ENCODE data around the gene STK32B. TPM values are rescaled to one million over a fixed set of nuclear protein-coding genes. Genes with fewer than 3 reads are reported as not detected.

Gene STK32B
- total RNA-seq, 8 experiments from 2014 or later, result 1.8 to 25.1 (median 4.7) TPM

DNA sequence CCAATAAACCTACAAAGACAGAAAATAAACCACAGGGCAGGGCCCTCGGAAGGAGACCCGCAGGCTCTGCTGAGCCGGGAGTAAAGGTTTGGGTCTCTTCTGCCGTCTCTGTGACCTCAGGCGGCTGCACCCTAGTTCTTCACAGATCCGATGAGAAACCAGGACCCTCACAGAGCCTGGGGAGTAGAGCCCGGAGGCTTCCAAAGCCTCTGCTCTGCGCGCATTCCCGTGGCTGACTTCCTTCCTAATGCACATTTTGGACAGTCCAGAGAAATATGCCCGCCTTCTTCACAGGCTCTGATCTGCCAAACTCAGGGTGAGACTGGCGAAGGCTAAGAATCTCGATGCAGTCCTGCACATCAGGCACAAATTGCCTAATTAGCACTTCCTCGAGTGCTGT lies 411.6 kb downstream of the STK32B start:
- Histone ChIP-seq H3K27ac (no peak overlapping the region), H3K4me1 (replicated peaks in 1 of 2) (no peaks in the 10 kb centered on the region), H3K4me3 (no peak overlapping the region)
- in situ Hi-C loops (cut with MboI; ENCODE audit: low pct_unique_long_range_greater_than_20kb in 2 of 9, low sequenced_read_pairs in 9 of 9, unreplicated experiment in 9 of 9), result no loop called here
- WGBS, 10 experiments, result 33 to 100% (median 83%) methylated on average over 1 to 5 of the region's 14 CpGs; no CpG with 5 or more reads in 3 of the 10 experiments
- ATAC-seq (replicated peaks in 6 of 8), result no peak

- ATAC-seq (replicated peaks in 6 of 8), result no peak
- in situ Hi-C loops (cut with MboI; ENCODE audit: low pct_unique_long_range_greater_than_20kb in 2 of 9, low sequenced_read_pairs in 9 of 9, unreplicated experiment in 9 of 9), result no loop called here
- no peaks in the 10 kb centered on the region for H3K4me1 ChIP-seq (replicated peaks in 1 of 2)
- no peak overlapping the region for H3K27ac ChIP-seq
- no peak overlapping the region for H3K4me3 ChIP-seq
- 60 to 100% (median 90%) methylated on average over 1 of the region's 1 CpG; no CpG with 5 or more reads in 6 of the 10 experiments for WGBS, 10 experiments
Measured at GRCh38 chr4:5463361-5463760, 412.1 kb downstream of the STK32B start.

DNA sequence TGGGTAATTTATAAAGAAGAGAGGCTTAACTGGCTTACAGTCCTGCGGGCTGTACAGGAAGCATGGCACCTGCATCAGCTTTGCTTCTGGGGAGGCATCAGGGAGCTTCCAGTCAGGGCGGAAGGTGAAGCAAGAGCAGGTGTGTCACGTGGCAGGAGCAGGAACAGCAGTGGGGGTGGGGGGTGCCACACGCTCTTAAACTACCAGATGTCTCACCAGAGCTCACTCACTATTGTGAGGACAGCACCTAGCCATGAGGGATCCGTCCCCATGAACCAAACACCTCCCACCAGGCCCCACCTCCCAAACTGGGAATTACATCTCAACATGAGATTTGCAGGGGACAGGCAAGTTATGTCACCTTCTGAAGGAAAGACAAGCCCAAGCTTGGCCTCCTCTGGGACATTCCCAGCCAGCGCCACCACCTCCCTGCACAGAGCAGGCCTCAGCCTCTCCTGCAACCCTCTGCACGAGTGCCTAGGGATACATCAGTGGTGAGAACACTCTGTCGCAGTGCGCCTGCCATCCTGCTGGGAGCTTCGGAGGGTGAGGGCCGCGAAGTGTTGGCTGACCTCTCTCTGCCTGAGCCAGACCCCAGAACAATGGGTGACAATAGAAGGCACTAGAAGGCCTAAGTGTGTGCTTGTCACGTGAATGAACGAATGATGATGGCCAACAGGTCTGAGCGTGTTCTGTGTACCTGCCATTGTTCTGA lies 412.8 kb downstream of the STK32B start:
- 55 to 93% (median 85%) methylated on average over 1 to 6 of the region's 15 CpGs; no CpG with 5 or more reads in 2 of the 10 experiments for WGBS, 10 experiments
- in situ Hi-C loops (cut with MboI; ENCODE audit: low pct_unique_long_range_greater_than_20kb in 2 of 9, low sequenced_read_pairs in 9 of 9, unreplicated experiment in 9 of 9), result no loop called here
- no peak overlapping the region for H3K4me3 ChIP-seq
- H3K4me1 ChIP-seq (replicated peaks in 1 of 2), result no peaks in the 10 kb centered on the region
- ATAC-seq (replicated peaks in 6 of 8), result no peak
- no peak overlapping the region for H3K27ac ChIP-seq

- H3K4me1 ChIP-seq (replicated peaks in 1 of 2), result no peaks in the 10 kb centered on the region
- in situ Hi-C loops (cut with MboI; ENCODE audit: low pct_unique_long_range_greater_than_20kb in 2 of 9, low sequenced_read_pairs in 9 of 9, unreplicated experiment in 9 of 9), result no loop called here
- H3K4me3 ChIP-seq, result no peak overlapping the region
- H3K27ac ChIP-seq, result no peak overlapping the region
- ATAC-seq (replicated peaks in 6 of 8), result no peak
- WGBS, 10 experiments, result 60 to 100% (median 90%) methylated on average over 1 to 4 of the region's 4 CpGs; no CpG with 5 or more reads in 5 of the 10 experiments
Measured at GRCh38 chr4:5465529-5465928, 414.2 kb downstream of the STK32B start.

DNA sequence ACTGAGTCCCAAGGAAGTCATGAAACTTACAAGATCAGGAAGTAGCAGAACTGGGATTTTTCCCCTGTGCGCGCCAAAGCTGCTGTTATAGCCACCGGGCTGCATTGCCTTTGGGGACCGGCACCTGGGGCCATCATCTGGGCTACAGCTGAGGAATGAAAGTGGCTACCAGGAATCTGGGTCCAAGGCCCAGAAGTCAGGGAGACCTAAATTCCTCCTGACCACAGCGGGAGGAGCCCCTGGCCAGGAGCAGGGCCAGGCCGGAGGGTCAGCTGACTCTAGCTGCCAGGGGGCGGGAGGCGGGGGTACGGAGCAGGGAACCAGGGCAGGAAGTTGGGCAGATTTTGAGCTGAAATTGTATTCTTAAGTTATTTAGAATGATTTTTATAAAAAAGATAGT lies 414.7 kb downstream of the STK32B start:
- H3K4me1 ChIP-seq (replicated peaks in 1 of 2), result no peaks in the 10 kb centered on the region
- in situ Hi-C loops (cut with MboI; ENCODE audit: low pct_unique_long_range_greater_than_20kb in 2 of 9, low sequenced_read_pairs in 9 of 9, unreplicated experiment in 9 of 9), result no loop called here
- H3K4me3 ChIP-seq, result no peak overlapping the region
- WGBS, 10 experiments, result 65 to 100% (median 80%) methylated on average over 1 to 4 of the region's 9 CpGs; no CpG with 5 or more reads in 5 of the 10 experiments
- ATAC-seq (replicated peaks in 6 of 8), result no peak
- no peak overlapping the region for H3K27ac ChIP-seq

DNA sequence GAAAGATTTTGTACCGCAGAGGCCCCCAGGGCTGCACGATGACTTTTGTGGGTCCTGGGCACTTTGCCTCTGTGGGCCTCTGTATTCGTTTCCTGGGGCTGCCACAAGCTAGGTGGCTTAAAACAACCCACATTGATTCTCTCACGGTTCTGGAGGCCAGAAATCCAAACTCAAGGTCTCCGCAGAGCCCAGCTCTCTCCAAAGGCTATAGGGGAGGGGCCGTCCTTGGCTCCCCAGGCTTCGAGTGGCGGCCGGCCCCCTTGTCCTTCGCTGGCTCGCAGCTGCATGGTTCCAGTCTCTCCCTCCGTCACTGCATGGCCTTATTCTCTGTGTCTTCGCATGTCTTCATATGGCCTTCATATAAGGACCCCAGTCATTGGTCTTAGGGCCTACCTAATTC lies 415.8 kb downstream of the STK32B start:
- WGBS, 10 experiments, result 30 to 95% (median 74%) methylated on average over 1 to 13 of the region's 13 CpGs; no CpG with 5 or more reads in 1 of the 10 experiments
- in situ Hi-C loops (cut with MboI; ENCODE audit: low pct_unique_long_range_greater_than_20kb in 2 of 9, low sequenced_read_pairs in 9 of 9, unreplicated experiment in 9 of 9), result no loop called here
- no peak for ATAC-seq (replicated peaks in 6 of 8)
- Histone ChIP-seq H3K27ac (no peak overlapping the region), H3K4me3 (no peak overlapping the region), H3K4me1 (replicated peaks in 1 of 2) (no peaks in the 10 kb centered on the region)

DNA sequence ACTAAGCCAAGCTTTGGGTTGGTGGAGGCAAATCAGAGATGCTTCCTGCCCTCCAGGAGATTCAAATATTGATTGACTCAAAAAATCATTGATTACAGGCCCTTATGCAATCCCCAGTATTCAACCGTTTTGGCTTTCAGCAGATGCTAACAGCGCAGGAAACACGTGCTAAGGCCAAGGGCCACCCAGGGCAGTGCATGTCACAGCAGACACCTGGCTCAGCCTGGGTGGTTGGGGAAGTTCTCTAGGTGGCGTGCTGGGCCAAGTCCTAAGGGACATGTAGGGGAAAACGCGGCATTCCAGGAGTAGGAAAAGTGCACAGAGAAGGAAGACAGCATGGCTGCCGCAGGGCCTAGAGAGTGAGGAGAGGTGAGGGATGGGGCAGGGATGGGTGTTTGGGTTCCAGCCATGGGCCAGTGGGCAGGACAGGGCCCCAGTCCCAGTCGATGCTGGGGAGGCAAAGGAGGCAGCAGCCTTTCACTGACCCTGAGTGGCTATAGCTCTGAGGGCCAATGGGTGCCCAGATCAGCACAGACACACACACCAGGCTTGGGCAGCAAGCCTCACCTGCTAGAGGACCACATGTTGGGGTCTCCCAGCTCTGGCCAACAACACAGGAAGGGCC lies 418.0 kb downstream of the STK32B start:
- H3K27ac ChIP-seq, result no peak overlapping the region
- H3K4me3 ChIP-seq, result no peak overlapping the region
- 17 to 100% (median 84%) methylated on average over 1 to 5 of the region's 8 CpGs; no CpG with 5 or more reads in 3 of the 10 experiments for WGBS, 10 experiments
- H3K4me1 ChIP-seq (replicated peaks in 1 of 2), result no peaks in the 10 kb centered on the region
- ATAC-seq (replicated peaks in 6 of 8), result no peak
- in situ Hi-C loops (cut with MboI; ENCODE audit: low pct_unique_long_range_greater_than_20kb in 2 of 9, low sequenced_read_pairs in 9 of 9, unreplicated experiment in 9 of 9), result no loop called here

GRCh38 chr4:5469861-5470260 lies 418.6 kb downstream of the STK32B start:
- H3K27ac ChIP-seq, result no peak overlapping the region
- in situ Hi-C loops (cut with MboI; ENCODE audit: low pct_unique_long_range_greater_than_20kb in 2 of 9, low sequenced_read_pairs in 9 of 9, unreplicated experiment in 9 of 9), result no loop called here
- H3K4me1 ChIP-seq (replicated peaks in 1 of 2), result no peaks in the 10 kb centered on the region
- no peak overlapping the region for H3K4me3 ChIP-seq
- ATAC-seq (replicated peaks in 6 of 8), result no peak
- 70 to 100% (median 84%) methylated on average over 1 to 5 of the region's 5 CpGs; no CpG with 5 or more reads in 2 of the 10 experiments for WGBS, 10 experiments

DNA sequence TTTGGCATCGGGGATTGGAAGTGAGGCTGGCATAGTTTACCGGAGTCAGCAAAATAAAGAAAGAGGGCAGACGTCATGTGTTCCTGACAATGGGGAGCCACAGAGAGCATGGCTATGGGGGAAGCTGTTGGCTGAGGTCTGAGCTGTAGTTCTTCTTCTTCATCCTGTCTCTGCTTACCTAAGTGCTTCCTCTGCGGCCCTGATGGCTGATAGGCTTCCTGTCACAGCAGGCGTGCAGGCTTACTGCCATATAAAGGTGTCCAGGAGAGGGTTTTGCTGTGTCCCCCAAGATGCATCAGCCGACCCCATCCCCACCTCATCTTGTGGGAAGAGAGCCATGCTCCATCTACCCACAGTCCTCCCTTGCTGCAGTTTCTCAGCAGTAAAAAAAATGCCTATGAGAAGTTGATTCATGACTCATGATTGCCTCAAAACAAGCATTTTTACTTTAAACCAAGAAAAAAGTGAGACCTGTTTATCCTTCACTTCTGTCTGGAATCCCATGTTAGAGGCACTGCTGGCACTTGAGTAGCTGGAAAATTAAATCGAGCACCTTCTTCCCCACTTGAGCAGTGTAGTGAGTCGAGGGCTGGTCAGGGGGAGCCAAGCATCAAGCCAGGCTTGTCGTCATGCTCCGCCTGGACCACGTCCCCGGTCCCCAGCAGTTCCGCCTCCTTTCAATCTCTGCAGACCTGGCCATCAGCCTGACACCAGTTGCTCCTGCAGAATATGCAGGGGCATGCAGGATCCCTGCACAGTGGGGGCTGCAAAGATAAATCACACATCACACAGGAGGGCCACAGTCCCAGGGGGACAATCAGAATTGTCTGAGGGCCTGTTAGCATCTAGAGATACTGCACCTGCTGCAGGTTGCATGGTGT lies 419.3 kb downstream of the STK32B start:
- Histone ChIP-seq H3K4me1 (replicated peaks in 1 of 2) (no peaks in the 10 kb centered on the region), H3K27ac (no peak overlapping the region), H3K4me3 (no peak overlapping the region)
- 64 to 100% (median 80%) methylated on average over 1 to 9 of the region's 13 CpGs; no CpG with 5 or more reads in 2 of the 10 experiments for WGBS, 10 experiments
- in situ Hi-C loops (cut with MboI; ENCODE audit: low pct_unique_long_range_greater_than_20kb in 2 of 9, low sequenced_read_pairs in 9 of 9, unreplicated experiment in 9 of 9), result no loop called here
- ATAC-seq (replicated peaks in 6 of 8), result peak in 2 of 8 experiments; percentile 44 to 65

GRCh38 chr4:5471206-5471605 lies 419.9 kb downstream of the STK32B start:
- Histone ChIP-seq H3K4me1 (replicated peaks in 1 of 2) (no peaks in the 10 kb centered on the region), H3K27ac (no peak overlapping the region), H3K4me3 (no peak overlapping the region)
- 40 to 100% (median 100%) methylated on average over 1 to 2 of the region's 7 CpGs; no CpG with 5 or more reads in 5 of the 10 experiments for WGBS, 10 experiments
- in situ Hi-C loops (cut with MboI; ENCODE audit: low pct_unique_long_range_greater_than_20kb in 2 of 9, low sequenced_read_pairs in 9 of 9, unreplicated experiment in 9 of 9), result no loop called here
- ATAC-seq (replicated peaks in 6 of 8), result no peak

DNA sequence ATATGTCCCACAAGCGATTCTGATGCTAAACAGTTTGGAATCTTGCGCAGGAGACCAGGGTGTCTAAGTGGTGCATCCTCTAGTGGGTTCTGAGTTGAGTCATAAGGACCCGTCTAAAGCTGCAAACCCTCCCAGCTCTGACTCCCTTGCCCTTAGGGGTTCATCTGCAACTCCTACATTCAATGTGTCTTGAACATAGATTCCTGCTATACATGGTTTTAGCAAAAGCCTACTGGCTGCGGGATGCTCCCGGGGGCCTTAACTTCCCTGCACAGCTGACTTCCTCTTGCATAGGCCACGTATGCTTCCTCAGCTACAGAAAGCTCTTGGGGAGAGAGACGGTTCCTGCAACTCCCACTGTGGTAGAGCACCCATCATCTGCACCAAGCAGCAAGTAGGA lies 420.4 kb downstream of the STK32B start:
- ATAC-seq (replicated peaks in 6 of 8), result peak in 1 of 8 experiments; percentile 34
- Histone ChIP-seq H3K4me1 (replicated peaks in 1 of 2) (no peaks in the 10 kb centered on the region), H3K27ac (no peak overlapping the region), H3K4me3 (no peak overlapping the region)
- WGBS, 10 experiments, result 80 to 100% (median 93%) methylated on average over 1 to 4 of the region's 7 CpGs; no CpG with 5 or more reads in 4 of the 10 experiments
- in situ Hi-C loops (cut with MboI; ENCODE audit: low pct_unique_long_range_greater_than_20kb in 2 of 9, low sequenced_read_pairs in 9 of 9, unreplicated experiment in 9 of 9), result no loop called here

GRCh38 chr4:5472160-5472591 lies 420.9 kb downstream of the STK32B start:
- in situ Hi-C loops (cut with MboI; ENCODE audit: low pct_unique_long_range_greater_than_20kb in 2 of 9, low sequenced_read_pairs in 9 of 9, unreplicated experiment in 9 of 9), result no loop called here
- H3K27ac ChIP-seq, result no peak overlapping the region
- 50 to 100% (median 88%) methylated on average over 2 to 4 of the region's 6 CpGs; no CpG with 5 or more reads in 3 of the 10 experiments for WGBS, 10 experiments
- no peak overlapping the region for H3K4me3 ChIP-seq
- ATAC-seq (replicated peaks in 6 of 8), result peak in 3 of 8 experiments; percentile 41 to 76 (median 65)
- H3K4me1 ChIP-seq (replicated peaks in 1 of 2), result no peaks in the 10 kb centered on the region

GRCh38 chr4:5473125-5473524 lies 421.8 kb downstream of the STK32B start:
- Histone ChIP-seq H3K4me3 (no peak overlapping the region), H3K4me1 (replicated peaks in 1 of 2) (no peaks in the 10 kb centered on the region), H3K27ac (no peak overlapping the region)
- in situ Hi-C loops (cut with MboI; ENCODE audit: low pct_unique_long_range_greater_than_20kb in 2 of 9, low sequenced_read_pairs in 9 of 9, unreplicated experiment in 9 of 9), result no loop called here
- WGBS, 10 experiments, result 0 to 100% (median 70%) methylated on average over 1 to 4 of the region's 5 CpGs; no CpG with 5 or more reads in 5 of the 10 experiments
- ATAC-seq (replicated peaks in 6 of 8), result no peak

All from motor neuron (in vitro differentiated cells).